HK-2 (cell line): ENCODE data around the gene GTF2E1.
A peak's percentile ranks its signal among the peaks of the same experiment; 100 is the strongest.
"Not testable (repeated sequence)": the region's sequence is repeated elsewhere in the genome, so short reads cannot be mapped to it uniquely, and the experiment has no call there.

ENCODE experiments used
- DNase-seq: peaks from one replicate; pipeline ENCODE4 v3.0.0-alpha.2; 2018; ENCODE audit not compliant: unreplicated experiment

Gene GTF2E1

GRCh38 chr3:120742198-120742848, at the start of gene GTF2E1, which contains the start of gene RABL3:
Gene GTF2E1 (plus strand): TSS chr3:120742744. CDS start chr3:120750553, 7,809 bp downstream.
Gene RABL3 (minus strand): TSS chr3:120742516. CDS start chr3:120742507, 9 bp downstream.
- DNase-seq = peak; percentile 98

- DNase-seq = no peak
Observed at GRCh38 chr3:120693439-120694171, 48.9 kb upstream of the GTF2E1 start.

GRCh38 chr3:120699333-120699732, 43.2 kb upstream of the GTF2E1 start:
- DNase-seq = no peak

- no peak for DNase-seq
Observed at GRCh38 chr3:120705884-120706582, 36.5 kb upstream of the GTF2E1 start.

GRCh38 chr3:120706950-120707349, 35.6 kb upstream of the GTF2E1 start:
- no peak for DNase-seq

- no peak for DNase-seq
Observed at GRCh38 chr3:120708408-120708807, 34.1 kb upstream of the GTF2E1 start.

GRCh38 chr3:120710369-120710768, 32.2 kb upstream of the GTF2E1 start:
- no peak for DNase-seq

GRCh38 chr3:120713262-120713661, 29.3 kb upstream of the GTF2E1 start:
- DNase-seq = no peak

GRCh38 chr3:120719167-120719834, 23.2 kb upstream of the GTF2E1 start:
- not testable (repeated sequence) for DNase-seq

- no peak for DNase-seq
Observed at GRCh38 chr3:120726791-120727190, 15.8 kb upstream of the GTF2E1 start.

GRCh38 chr3:120730576-120731542, 11.7 kb upstream of the GTF2E1 start:
- no peak for DNase-seq

- DNase-seq = not testable (repeated sequence)
Observed at GRCh38 chr3:120738006-120738405, 4.5 kb upstream of the GTF2E1 start.

- no peak for DNase-seq
Observed at GRCh38 chr3:120741320-120741719, 1.2 kb upstream of the GTF2E1 start.

GRCh38 chr3:120741837-120742197, 727 bp upstream of the GTF2E1 start:
- DNase-seq = no peak

GRCh38 chr3:120742849-120743365, 363 bp downstream of the GTF2E1 start:
- no peak for DNase-seq

GRCh38 chr3:120743556-120744195, 1.1 kb downstream of the GTF2E1 start:
- peak; percentile 5 for DNase-seq

GRCh38 chr3:120745466-120745865, 2.9 kb downstream of the GTF2E1 start:
- DNase-seq = no peak

GRCh38 chr3:120749843-120750242, 7.3 kb downstream of the GTF2E1 start:
- no peak for DNase-seq

GRCh38 chr3:120752230-120752629, 9.7 kb downstream of the GTF2E1 start:
- no peak for DNase-seq

- DNase-seq = no peak
Observed at GRCh38 chr3:120752865-120753264, 10.3 kb downstream of the GTF2E1 start.
